Measurements from ENCODE around the gene IGLL1. TPM values are rescaled to one million over a fixed set of nuclear protein-coding genes. Genes with fewer than 3 reads are reported as not detected.
A peak's percentile ranks its signal among the peaks of the same experiment; 100 is the strongest.
"Not testable (repeated sequence)": the region's sequence is repeated elsewhere in the genome, so short reads cannot be mapped to it uniquely, and the experiment has no call there.

The IGLL1 gene
- total RNA-seq, 1 donor from 2014 or later = not detected

DNA sequence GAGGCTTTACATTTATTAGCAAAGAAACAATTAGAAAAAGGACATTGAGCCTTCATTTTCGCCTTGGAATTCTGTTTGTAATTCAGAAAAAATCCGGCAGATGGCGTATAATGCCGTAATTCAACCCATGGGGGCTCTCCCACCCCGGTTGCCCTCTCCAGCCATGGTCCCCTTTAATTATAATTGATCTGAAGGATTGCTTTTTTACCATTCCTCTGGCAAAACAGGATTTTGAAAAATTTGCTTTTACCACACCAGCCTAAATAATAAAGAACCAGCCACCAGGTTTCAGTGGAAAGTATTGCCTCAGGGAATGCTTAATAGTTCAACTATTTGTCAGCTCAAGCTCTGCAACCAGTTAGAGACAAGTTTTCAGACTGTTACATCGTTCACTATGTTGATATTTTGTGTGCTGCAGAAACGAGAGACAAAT lies 38.2 kb downstream of the IGLL1 start:
- peak; percentile 74 for DNase-seq (ENCODE audit: low read depth)

DNA sequence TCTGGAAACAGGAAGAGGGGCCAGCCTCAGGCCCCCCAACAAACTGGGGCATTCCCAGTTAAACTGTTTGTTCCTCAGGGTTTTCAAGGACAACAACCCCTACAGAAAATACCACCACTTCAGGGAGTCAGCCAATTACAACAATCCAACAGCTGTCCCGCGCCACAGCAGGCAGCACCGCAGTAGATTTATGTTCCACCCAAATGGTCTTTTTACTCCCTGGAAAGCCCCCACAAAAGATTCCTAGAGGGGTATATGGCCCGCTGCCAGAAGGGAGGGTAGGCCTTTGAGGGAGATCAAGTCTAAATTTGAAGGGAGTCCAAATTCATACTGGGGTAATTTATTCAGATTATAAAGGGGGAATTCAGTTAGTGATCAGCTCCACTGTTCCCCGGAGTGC lies 39.3 kb downstream of the IGLL1 start:
- not testable (repeated sequence) for DNase-seq (ENCODE audit: low read depth)

GRCh38 chr22:23539839-23540198 lies 40.3 kb downstream of the IGLL1 start:
- not testable (repeated sequence) for DNase-seq (ENCODE audit: low read depth)

DNA sequence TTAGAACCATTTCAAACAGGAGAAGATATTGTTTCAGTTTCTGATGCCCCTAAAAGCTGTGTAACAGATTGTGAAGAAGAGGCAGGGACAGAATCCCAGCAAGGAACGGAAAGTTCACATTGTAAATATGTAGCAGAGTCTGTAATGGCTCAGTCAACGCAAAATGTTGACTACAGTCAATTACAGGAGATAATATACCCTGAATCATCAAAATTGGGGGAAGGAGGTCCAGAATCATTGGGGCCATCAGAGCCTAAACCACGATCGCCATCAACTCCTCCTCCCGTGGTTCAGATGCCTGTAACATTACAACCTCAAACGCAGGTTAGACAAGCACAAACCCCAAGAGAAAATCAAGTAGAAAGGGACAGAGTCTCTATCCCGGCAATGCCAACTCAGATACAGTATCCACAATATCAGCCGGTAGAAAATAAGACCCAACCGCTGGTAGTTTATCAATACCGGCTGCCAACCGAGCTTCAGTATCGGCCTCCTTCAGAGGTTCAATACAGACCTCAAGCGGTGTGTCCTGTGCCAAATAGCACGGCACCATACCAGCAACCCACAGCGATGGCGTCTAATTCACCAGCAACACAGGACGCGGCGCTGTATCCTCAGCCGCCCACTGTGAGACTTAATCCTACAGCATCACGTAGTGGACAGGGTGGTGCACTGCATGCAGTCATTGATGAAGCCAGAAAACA lies 40.8 kb downstream of the IGLL1 start:
- DNase-seq (ENCODE audit: low read depth) = peak; percentile 67

- not testable (repeated sequence) for DNase-seq (ENCODE audit: low read depth)
Observed at GRCh38 chr22:23538696-23539030, 41.4 kb downstream of the IGLL1 start.

GRCh38 chr22:23537830-23538695 lies 42.0 kb downstream of the IGLL1 start:
- not testable (repeated sequence) for DNase-seq (ENCODE audit: low read depth)

- DNase-seq (ENCODE audit: low read depth) = no peak
Observed at GRCh38 chr22:23537416-23537815, 42.7 kb downstream of the IGLL1 start.

DNA sequence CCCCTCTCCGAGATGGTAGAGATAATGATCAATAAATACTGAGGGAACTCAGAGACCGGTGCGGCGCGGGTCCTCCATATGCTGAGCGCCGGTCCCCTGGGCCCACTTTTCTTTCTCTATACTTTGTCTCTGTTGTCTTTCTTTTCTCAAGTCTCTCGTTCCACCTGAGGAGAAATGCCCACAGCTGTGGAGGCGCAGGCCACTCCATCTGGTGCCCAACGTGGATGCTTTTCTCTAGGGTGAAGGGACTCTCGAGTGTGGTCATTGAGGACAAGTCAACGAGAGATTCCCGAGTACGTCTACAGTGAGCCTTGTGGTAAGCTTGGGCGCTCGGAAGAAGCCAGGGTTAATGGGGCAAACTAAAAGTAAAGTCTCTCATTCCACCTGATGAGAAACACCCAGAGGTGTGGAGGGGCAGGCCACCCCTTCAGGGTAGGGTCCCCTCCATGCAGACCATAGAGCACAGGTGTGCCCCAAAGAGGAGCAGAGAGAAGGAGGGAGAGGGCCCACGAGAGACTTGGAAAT lies 43.2 kb downstream of the IGLL1 start:
- DNase-seq (ENCODE audit: low read depth) = no peak

DNA sequence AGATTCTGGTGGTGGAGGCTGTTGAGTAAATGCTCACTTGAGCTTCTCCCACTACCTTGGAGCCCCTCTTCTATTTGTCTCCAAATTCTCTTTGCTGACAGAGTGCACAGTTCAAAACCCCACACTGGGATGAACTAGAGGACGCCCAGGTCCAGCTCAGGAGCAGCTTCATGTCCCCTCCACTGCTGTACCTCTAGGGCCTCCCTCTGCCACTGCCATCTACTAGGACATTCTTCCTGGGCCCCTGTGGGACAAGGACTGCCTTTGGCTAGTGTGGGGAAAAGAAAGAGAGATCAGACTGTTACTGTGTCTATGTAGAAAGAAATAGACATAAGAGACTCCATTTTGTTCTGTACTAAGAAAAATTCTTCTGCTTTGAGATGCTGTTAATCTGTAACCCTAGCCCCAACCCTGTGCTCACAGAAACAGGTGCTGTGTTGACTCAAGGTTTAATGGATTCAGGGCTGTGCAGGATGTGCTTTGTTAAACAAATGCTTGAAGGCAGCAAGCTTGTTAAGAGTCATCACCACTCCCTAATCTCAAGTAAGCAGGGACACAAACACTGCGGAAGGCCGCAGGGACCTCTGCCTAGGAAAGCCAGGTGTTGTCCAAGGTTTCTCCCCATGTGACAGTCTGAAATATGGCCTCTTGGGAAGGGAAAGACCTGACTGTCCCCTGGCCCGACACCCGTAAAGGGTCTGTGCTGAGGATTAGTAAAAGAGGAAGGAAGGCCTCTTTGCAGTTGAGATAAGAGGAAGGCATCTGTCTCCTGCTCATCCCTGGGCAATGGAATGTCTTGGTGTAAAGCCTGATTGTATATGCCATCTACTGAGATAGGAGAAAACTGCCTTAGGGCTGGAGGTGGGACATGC lies 44.1 kb downstream of the IGLL1 start:
- peak; percentile 60 for DNase-seq (ENCODE audit: low read depth)

GRCh38 chr22:23534851-23535717 lies 45.0 kb downstream of the IGLL1 start:
- DNase-seq (ENCODE audit: low read depth) = no peak

DNA sequence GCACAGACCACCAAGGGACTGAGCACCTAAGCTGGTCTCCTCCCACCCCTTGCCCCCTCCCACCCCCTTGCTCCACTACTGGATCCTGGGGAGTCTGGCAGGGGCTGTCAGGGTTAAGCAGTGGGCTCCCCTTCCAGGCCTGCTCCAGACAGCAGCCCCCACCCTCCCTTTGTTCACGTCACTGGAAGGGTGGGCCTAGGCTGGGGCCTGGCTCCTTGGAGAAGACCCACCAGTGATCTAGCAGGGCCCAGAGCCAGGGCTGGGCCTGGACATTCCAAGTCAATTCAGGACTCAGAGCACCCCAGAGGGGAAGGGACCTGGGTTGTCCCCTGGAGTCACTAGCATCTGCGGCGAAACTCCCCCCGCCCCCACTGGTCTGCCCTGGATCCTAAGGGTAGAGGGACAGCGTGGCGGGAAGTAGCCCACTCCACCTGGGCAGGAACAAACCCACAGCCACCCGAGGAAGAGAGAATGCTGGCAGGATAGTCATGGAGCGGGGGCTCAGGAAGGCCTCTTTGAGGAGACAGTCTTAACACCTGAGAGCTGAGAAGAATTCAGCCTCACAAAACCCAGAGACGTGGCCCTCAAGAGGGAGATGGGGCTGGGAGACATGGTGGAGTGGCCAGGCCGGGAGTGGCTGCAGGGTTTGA lies 45.8 kb downstream of the IGLL1 start:
- no peak for DNase-seq (ENCODE audit: low read depth)

- no peak for DNase-seq (ENCODE audit: low read depth)
Observed at GRCh38 chr22:23533771-23534191, 46.3 kb downstream of the IGLL1 start.

DNA sequence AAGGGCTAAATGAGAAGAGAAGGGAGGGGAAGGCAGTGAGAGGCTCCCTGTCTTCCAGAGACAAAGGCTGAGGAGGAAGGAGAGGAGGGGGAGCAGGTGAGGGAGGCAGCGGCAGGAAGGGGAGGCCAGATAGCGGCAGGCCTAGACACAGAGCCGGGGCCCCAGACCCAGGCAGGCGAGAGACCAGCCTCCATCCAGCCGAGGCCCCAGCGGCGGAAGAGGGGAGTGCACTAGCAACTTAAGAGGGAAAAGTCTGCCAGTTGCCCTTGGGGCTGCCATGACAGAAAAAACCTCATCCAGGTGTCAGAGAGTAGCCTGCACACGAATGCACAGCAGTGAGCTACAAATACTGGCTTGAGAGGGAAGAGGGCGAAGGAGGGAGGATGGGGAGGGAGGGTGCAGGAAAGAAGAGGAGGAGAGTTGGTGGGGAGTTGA lies 46.7 kb downstream of the IGLL1 start:
- DNase-seq (ENCODE audit: low read depth) = no peak

GRCh38 chr22:23532731-23533130 lies 47.4 kb downstream of the IGLL1 start:
- no peak for DNase-seq (ENCODE audit: low read depth)

GRCh38 chr22:23531966-23532705 lies 48.0 kb downstream of the IGLL1 start:
- no peak for DNase-seq (ENCODE audit: low read depth)

DNA sequence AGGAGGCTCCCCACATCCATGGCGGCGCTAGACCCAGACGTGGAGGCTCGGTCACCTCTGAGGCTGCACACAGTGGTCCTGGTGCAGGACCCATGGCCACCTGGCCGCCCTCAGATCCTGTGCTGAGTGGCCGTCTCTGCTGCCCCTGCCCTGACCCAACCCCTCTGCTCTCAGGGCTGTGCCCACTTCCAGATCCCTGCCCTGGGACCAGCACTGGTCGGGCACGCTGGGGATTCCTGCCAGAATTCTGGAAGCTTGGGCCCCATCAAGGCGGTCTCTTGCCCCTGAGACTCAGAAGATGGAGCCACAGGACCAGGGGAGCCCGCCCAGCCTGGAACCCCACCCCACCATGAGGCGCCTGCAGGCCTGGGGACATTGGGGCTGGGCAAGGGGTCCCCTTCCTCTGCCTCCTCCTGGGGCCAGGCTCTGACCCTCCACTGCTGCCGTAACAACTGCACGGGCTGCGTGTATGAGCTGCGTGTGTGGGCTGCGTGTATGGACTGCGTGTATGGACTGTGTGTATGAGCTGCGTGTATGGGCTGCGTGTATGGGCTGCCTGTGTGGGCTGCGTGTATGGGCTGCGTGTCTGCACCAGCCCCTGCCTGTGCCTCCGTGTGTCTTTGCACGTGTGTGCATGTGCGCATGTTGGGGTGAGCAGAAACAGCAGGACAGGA lies 48.7 kb downstream of the IGLL1 start:
- DNase-seq (ENCODE audit: low read depth) = no peak

DNA sequence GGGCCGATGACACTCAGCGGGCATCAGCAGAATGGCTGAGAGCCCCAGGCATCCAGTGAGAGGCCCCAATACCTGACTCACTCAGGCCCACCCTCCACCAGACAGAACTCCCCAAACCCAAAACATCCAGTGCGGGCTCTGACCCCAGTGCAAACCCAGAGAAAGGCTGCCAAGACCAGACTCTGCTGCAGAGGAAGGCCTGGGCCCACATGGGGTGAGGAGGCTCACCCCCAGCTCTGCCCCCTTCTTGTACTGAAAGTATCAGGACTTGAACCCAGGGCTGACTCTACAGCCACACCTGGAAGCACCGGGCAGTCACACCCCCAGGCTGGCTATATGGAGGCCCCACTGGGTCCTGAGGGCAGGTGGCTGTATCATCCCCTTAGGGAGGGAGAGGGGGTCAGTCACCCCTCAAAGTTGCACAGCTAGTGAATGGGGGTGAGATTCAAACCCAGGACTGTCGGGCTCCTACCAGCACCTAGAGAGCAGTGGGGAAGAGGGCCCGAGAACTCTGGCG lies 49.3 kb downstream of the IGLL1 start:
- DNase-seq (ENCODE audit: low read depth) = no peak

GRCh38 chr22:23530106-23530505 lies 50.0 kb downstream of the IGLL1 start:
- no peak for DNase-seq (ENCODE audit: low read depth)
